GM12873 (cell line): ENCODE data around the gene ZNF516.

ENCODE experiments used
- CTCF ChIP-seq: IDR thresholded peaks from 2 replicates; pipeline ENCODE4 v1.5.1; 2012; ENCODE audit warnings: low read depth, mild to moderate bottlenecking, moderate library complexity, low read length, control low read depth; ENCODE audit not compliant: insufficient read depth; ENCODE audit errors: missing control alignments

The ZNF516 gene

GRCh38 chr18:76431437-76432273 is 63.4 kb downstream of the ZNF516 start:
- no peak for TF ChIP-seq CTCF

GRCh38 chr18:76430636-76431035 is 64.4 kb downstream of the ZNF516 start:
- TF ChIP-seq CTCF = no peak

- no peak for TF ChIP-seq CTCF
Observed at GRCh38 chr18:76429262-76430126, 65.5 kb downstream of the ZNF516 start.

- TF ChIP-seq CTCF = no peak
Observed at GRCh38 chr18:76428396-76429261, 66.4 kb downstream of the ZNF516 start.

GRCh38 chr18:76426737-76427305 is 68.2 kb downstream of the ZNF516 start:
- TF ChIP-seq CTCF = peak; percentile 65

GRCh38 chr18:76425146-76426131 is 69.6 kb downstream of the ZNF516 start:
- no peak for TF ChIP-seq CTCF
